ENCODE results near the gene SNX33. TPM values are rescaled to one million over a fixed set of nuclear protein-coding genes. Genes with fewer than 3 reads are reported as not detected.

Gene SNX33
- total and polyA plus RNA-seq, 5 experiments from 2014 or later, result 0.05 to 1.7 (median 0.44) TPM

DNA sequence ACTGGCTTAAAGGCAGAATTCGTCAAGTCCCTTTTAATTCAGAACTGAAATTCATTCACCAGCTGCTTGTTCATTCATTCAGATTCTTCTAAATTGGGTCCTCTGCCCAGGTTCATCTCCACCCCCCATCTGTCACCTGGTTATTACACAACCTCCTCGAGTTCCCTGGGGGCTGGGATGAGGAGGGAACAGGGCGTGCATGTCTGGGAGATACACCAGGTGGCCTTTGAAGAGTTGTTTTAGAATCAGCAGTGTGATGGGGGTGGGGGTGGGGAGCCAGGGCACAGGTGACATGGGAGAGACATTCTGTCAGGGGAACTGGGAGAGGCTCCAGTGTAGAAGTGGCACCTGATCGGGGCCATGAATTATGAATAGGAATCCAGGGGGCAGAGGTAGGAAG is 8.2 kb downstream of the SNX33 start:
- ATAC-seq (no peak), DNase-seq (no peak)
- H3K27me3 Mint-ChIP-seq, result no peaks in the 10 kb centered on the region
- H3K27ac Mint-ChIP-seq, result no peak overlapping the region
- H3K4me1 Mint-ChIP-seq, result peaks cover 5 to 21% (median 12%) of the 10 kb centered on the region in 4 donors
- H3K36me3 Mint-ChIP-seq, result no peaks in the 10 kb centered on the region
- H3K9me3 Mint-ChIP-seq, result no peaks in the 10 kb centered on the region
- POLR2A ChIA-PET, result no interaction called here
- H3K4me3 Mint-ChIP-seq, result no peak overlapping the region

DNA sequence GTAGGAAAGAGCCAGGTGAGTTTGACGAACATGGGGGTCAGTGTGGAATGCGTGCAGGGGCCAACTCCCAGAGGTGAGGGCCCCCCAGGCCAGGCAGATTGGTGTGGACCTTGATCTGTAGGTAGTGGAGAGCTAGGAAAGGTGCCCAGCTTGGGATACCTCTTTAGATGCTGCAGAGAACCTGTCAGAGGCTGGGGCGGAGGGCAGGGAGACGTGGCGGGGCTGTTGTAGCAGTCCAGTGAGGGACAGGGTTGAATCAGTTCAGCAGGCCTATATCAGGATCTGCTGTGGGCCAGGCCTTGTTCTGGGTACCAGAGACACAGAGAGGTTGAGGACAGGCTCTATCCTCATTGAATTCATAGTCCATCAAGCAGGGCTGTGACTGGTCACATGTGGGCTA is 8.6 kb downstream of the SNX33 start:
- DNase-seq, result no peak
- Mint-ChIP-seq H3K36me3 (no peaks in the 10 kb centered on the region), H3K4me3 (no peak overlapping the region), H3K4me1 (peaks cover 5 to 17% (median 8%) of the 10 kb centered on the region in 4 donors), H3K9me3 (no peaks in the 10 kb centered on the region), H3K27ac (no peak overlapping the region), H3K27me3 (no peaks in the 10 kb centered on the region)
- no peak for ATAC-seq
- POLR2A ChIA-PET, result interaction anchor here (0.6 kb wide), 1 partner anchor 153 kb away, joined by 6 read pairs; no protein-coding TSS in a partner anchor

DNA sequence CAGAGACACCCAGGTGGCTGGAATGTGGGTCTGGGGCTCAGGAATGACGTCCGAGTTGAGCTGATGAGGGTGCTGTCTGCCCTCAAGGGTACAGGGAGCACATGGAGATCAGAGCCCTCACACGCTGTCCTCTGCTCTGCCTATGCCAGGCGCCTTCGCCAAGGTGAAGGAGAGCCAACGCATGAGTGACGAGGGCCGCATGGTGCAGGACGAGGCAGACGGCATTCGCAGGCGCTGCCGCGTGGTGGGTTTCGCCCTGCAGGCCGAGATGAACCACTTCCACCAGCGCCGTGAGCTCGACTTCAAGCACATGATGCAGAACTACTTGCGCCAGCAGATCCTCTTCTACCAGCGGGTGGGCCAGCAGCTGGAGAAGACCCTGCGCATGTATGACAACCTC is 9.1 kb downstream of the SNX33 start:
- no peaks in the 10 kb centered on the region for H3K27me3 Mint-ChIP-seq
- H3K4me1 Mint-ChIP-seq, result peaks cover 3 to 13% (median 4%) of the 10 kb centered on the region in 4 donors
- ATAC-seq (no peak), DNase-seq (no peak)
- H3K36me3 Mint-ChIP-seq, result no peaks in the 10 kb centered on the region
- no peak overlapping the region for H3K4me3 Mint-ChIP-seq
- POLR2A ChIA-PET, result interaction anchor here (0.6 kb wide), 1 partner anchor 153 kb away, joined by 6 read pairs; no protein-coding TSS in a partner anchor
- no peaks in the 10 kb centered on the region for H3K9me3 Mint-ChIP-seq
- peak overlapping the region in 1 of 10 donors; percentile 29 for H3K27ac Mint-ChIP-seq

GRCh38 chr15:75659141-75659771 is 11.5 kb downstream of the SNX33 start:
- Mint-ChIP-seq H3K27me3 (no peaks in the 10 kb centered on the region), H3K4me3 (no peak overlapping the region), H3K4me1 (peaks cover 0 to 1% (median 0%) of the 10 kb centered on the region in 4 donors), H3K9me3 (no peaks in the 10 kb centered on the region), H3K36me3 (no peaks in the 10 kb centered on the region), H3K27ac (peak overlapping the region in 1 of 10 donors; percentile 21)
- POLR2A ChIA-PET, result no interaction called here
- ATAC-seq (no peak), DNase-seq (no peak)

DNA sequence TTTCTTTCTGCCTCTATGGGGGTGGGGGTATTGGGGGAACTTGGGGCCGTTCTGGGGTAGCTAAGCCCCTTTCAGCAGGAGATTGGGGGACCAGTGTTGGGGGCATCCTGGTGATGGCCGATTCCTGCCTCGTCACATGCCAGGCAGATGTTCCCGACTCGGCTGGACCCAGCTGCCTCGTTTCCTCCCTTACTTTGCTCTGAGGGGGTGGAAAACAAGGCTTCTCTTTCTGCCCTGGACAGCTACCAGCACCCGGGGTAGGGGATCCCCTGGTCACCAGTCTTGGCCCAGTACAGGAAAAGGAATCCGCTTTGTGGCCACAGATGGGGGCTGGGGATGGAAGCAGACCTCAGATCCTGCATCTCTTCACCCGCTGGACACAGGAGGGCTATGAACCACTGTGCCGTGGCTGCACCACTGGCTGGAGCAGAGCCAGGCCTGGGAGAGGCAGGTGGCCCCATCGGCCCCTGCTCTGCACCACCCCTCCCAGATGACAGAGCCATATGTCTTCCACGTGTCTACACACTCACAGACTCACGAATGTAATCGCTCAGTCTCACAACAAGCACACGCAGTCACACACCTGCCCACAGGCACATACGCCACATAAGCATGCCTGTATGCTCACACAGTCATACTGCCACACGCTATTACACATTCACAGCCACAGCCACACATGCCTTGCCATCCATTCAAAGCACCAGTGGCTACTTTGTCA is 12.4 kb downstream of the SNX33 start:
- no peaks in the 10 kb centered on the region for H3K9me3 Mint-ChIP-seq
- ATAC-seq (no peak), DNase-seq (no peak)
- no peaks in the 10 kb centered on the region for H3K36me3 Mint-ChIP-seq
- no peak overlapping the region for H3K4me3 Mint-ChIP-seq
- no peaks in the 10 kb centered on the region for H3K27me3 Mint-ChIP-seq
- no peaks in the 10 kb centered on the region for H3K4me1 Mint-ChIP-seq
- H3K27ac Mint-ChIP-seq, result no peak overlapping the region
- POLR2A ChIA-PET, result no interaction called here

DNA sequence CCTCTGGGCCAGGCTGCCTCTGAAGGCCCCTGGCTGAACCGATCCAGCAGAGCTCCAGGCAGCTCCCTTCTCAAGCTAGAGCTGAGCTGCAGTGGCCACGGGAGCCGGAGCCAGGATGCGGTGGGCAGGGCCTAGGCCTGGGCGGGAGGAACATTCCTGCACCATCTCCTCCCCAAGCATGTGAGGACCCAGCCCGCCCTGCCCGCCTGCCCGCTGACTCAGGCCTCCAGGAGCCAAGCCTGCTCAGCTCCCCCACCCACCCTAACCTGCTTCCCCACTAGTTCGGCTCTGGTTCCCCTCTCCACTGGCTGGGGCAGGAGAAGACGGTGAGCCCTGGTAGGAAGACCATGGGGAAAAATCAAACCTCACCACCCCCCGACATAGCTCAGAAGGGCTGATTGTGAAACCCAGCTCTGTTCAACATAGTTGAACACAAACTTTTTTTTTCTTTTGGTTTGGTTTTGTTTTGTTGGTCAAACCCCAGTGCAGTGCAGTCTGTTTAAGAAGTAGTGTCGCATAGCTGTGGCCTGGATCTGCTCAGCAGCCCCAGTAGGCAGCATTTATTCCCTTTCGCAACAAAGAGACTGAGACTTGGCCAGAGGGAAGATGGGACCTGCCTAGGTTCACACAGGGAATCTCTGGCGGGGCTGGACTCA is 13.5 kb downstream of the SNX33 start:
- peaks cover 0 to 2% (median 0%) of the 10 kb centered on the region in 5 donors for H3K27me3 Mint-ChIP-seq
- no peaks in the 10 kb centered on the region for H3K9me3 Mint-ChIP-seq
- POLR2A ChIA-PET, result no interaction called here
- no peak overlapping the region for H3K4me3 Mint-ChIP-seq
- no peaks in the 10 kb centered on the region for H3K36me3 Mint-ChIP-seq
- H3K4me1 Mint-ChIP-seq, result no peaks in the 10 kb centered on the region
- no peak for DNase-seq
- ATAC-seq, result no peak
- H3K27ac Mint-ChIP-seq, result no peak overlapping the region

DNA sequence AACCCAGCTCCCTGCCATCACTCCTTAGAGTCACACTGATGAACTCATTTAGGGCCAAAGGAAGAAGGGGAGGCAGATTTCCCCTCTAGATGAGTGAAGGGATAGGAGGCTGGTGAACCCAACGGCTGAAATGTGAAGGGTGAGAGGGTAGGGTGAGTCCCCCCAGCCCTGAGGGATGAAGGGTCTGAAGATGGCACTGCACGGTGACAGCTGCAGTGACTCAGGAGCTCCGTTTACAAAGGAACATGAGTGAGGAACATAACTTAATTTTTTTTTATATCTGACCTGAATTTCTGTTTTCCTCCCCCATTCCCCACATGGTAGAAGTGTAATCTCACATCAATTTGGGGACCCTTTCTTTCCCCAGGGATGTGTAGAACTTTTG is 14.0 kb downstream of the SNX33 start:
- Mint-ChIP-seq H3K4me1 (no peaks in the 10 kb centered on the region), H3K4me3 (no peak overlapping the region), H3K27me3 (peaks cover 0 to 2% (median 0%) of the 10 kb centered on the region in 5 donors), H3K36me3 (no peaks in the 10 kb centered on the region), H3K27ac (no peak overlapping the region), H3K9me3 (no peaks in the 10 kb centered on the region)
- no peak for ATAC-seq
- DNase-seq, result no peak
- POLR2A ChIA-PET, result no interaction called here

DNA sequence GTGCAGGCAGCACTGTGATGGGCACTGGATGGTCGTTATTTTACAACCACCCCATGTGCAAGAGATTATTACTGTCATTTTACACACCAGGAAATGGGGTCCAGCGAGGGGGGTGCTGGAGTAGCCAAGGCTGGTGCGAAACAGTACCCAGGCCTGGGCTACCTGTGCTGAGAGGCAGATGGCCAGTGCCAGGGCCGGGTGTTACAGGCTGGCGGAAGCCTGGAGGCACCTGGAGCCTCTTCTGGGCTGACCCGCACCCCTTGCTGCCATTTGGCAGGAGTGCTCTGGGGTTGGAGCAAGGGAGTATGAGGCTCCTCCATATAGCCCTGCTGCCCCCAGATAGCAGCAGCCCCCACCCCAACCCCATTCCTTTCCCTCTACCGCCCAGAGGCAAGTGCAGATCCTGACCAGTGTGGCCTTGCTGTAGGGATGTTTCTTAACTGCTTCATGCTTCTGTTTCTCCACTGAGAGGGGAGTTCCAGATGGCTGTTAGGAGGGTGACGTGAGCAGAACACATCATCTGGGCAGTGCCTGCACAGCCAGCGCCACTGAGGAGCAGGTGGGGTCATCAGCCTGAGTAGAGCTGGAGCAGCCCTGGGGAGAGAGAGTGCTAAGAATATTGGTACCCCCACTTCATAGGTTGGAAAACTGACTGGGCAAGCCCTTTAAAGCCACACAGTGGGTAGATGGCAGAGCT is 15.3 kb downstream of the SNX33 start:
- Mint-ChIP-seq H3K4me1 (no peaks in the 10 kb centered on the region), H3K27me3 (peaks cover 0 to 2% (median 0%) of the 10 kb centered on the region in 5 donors)

DNA sequence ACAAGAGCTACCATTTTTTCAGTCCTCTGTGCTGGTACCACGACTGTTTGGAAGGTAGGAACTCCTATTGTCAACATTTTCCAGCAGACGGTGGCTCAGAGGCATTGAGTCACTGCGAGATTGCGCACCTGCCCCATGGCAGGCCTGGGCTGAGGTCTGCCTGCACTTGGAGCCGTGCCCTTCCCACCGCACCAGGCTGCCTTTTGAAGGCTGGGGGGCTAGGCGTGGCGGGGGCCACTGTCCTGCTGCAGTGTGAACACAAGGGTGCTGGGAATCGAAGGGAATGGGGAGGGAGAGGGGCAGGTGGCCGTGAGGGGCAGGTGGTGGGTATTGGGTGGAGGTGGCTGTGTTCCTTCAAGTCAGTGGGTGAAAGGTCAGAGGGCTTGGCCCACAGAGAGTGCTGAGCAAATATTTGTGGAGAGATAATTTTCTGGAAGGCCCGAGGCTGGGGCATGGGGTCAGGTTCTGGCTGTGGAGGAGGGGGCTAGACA is 16.3 kb downstream of the SNX33 start:
- Mint-ChIP-seq H3K4me3 (no peak overlapping the region), H3K27me3 (peaks cover 0 to 2% (median 0%) of the 10 kb centered on the region in 5 donors), H3K9me3 (no peaks in the 10 kb centered on the region), H3K4me1 (no peaks in the 10 kb centered on the region), H3K36me3 (no peaks in the 10 kb centered on the region), H3K27ac (peak overlapping the region in 1 of 10 donors; percentile 21)
- no peak for DNase-seq
- POLR2A ChIA-PET, result no interaction called here
- no peak for ATAC-seq

More for the DNA sequence above, 15.3 kb downstream of the SNX33 start:
- H3K27ac Mint-ChIP-seq, result no peak overlapping the region
- H3K4me3 Mint-ChIP-seq, result no peak overlapping the region
- POLR2A ChIA-PET, result no interaction called here
- H3K36me3 Mint-ChIP-seq, result no peaks in the 10 kb centered on the region
- DNase-seq, result no peak
- no peaks in the 10 kb centered on the region for H3K9me3 Mint-ChIP-seq
- no peak for ATAC-seq

DNA sequence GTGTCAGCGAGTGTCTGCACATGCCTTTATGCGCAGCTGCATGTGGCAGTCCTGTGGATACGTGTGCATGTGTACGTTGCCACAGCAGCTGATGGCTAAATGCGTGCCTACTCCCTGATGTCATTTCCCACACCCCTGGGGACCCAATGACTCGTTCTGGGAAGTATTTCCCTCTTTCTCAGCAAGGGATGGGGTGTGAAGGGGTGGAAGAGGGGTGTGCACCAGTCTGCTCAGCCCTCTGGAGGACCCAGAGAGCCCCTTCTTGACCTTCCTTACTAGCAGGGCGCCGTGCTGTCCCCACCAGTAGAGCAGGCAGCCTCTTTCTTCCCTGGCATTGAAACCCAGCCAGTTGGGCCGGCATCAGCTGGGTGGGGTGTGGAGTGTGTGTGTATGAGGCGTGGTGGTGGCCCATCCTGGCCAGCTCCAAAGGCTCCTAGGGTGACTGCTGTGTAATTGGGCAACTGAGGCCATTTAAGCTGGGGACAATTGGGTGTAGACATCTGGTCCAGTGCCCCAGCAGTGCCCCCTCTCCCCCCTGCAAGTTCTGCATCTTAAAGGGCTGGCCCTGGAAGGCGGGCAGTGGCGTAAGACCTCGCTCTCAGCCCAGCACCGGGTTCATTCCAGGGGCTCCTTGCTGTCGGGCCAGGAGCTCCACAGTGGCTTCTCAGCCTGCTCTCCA is 19.2 kb downstream of the SNX33 start:
- POLR2A ChIA-PET, result interaction anchor here (1.2 kb wide), 1 partner anchor 10 kb away, joined by 3 read pairs; no protein-coding TSS in a partner anchor
- Mint-ChIP-seq H3K36me3 (no peaks in the 10 kb centered on the region), H3K9me3 (no peaks in the 10 kb centered on the region), H3K4me3 (no peak overlapping the region), H3K27me3 (peaks cover 0 to 2% (median 0%) of the 10 kb centered on the region in 5 donors), H3K4me1 (no peaks in the 10 kb centered on the region), H3K27ac (no peak overlapping the region)
- no peak for ATAC-seq
- no peak for DNase-seq

DNA sequence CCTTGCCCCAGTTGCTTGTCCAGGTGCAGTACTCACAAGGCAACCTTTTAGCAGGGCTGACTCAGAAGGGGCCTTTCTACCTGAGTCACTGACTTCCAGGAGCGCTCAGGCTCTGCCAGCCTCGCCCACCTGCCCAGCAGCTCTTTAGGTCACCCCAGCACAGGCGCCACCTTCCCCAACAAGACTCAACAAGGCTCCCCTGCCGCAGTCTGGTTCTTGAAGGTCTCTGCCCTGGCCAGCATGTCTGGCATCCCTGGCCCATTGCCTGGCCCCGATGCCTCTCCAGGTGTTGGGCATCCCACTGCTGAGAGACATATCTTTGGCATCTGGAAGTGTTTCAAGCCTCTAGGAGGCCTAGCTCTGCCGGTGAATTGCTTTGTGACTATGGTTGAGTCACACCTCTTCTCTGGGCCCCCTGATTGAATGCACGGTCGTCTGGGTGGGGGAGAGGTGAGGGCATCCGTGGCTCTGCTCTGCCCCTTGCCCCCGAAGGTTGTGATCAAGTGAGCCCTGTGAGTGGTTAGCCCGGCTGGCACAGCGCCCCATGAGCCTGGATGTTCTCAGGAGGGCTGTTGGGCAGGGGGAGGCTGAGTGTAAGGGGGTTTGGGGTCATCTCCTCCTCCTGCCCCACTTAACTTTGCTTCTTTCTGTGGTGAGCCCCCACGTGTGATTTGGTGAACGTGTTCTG is 21.6 kb downstream of the SNX33 start:
- no peaks in the 10 kb centered on the region for H3K36me3 Mint-ChIP-seq
- H3K4me1 Mint-ChIP-seq, result no peaks in the 10 kb centered on the region
- no peaks in the 10 kb centered on the region for H3K9me3 Mint-ChIP-seq
- H3K27me3 Mint-ChIP-seq, result peaks cover 0 to 2% (median 0%) of the 10 kb centered on the region in 5 donors
- no peak overlapping the region for H3K4me3 Mint-ChIP-seq
- DNase-seq (no peak), ATAC-seq (no peak)
- H3K27ac Mint-ChIP-seq, result no peak overlapping the region
- POLR2A ChIA-PET, result no interaction called here

DNA sequence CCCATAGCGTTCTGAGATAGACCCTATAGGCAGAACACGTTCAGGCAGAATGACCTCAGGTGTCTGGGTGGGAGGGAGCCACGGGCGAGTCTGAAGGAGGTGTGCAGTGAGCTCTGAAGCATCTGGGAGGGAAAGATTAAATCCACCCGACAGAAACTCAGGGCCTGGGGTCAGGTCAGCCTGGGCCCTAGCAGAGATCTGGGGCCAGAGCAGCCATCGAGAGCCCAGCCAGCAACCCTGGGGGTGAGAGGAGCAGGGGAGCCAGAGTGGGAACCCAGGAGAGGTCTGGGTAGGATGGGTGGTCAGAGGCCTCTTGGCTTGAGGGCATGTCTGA is 22.1 kb downstream of the SNX33 start:
- DNase-seq (no peak), ATAC-seq (no peak)
- Mint-ChIP-seq H3K9me3 (no peaks in the 10 kb centered on the region), H3K4me1 (no peaks in the 10 kb centered on the region), H3K27me3 (peaks cover 0 to 2% (median 0%) of the 10 kb centered on the region in 5 donors), H3K27ac (no peak overlapping the region), H3K36me3 (no peaks in the 10 kb centered on the region), H3K4me3 (no peak overlapping the region)
- POLR2A ChIA-PET, result no interaction called here

Data from naive thymus-derived CD8-positive, alpha-beta T cell (primary cell).